ENCODE results near the gene BBX. TPM values are rescaled to one million over a fixed set of nuclear protein-coding genes. Genes with fewer than 3 reads are reported as not detected.

BBX gene
- total and polyA plus RNA-seq, 2 of the 13 experiments (the other 11 are each of a cell fraction or from before 2014, with no cell fraction given): 13.7 to 23.2 TPM

DNA sequence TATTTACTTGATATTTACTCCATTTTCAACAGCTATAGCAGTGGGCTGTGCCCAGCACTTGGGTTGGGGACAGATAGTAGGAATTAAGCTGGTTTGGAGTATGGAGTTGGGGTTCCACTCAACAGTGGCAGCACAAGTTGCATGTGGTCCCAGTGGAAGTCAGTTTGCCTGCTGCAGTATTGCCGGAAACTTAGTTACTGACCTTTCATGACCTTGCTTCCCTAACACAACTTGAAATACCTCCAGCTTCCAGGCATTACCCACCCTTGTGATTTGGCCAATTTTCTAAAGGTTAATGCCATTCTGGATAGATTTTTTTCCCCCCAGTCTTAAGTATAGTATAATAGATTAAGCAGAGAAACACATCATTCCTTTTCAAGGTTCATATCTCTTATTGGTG, 68.0 kb downstream of the BBX start:
- 100% methylated on average over 1 of the region's 1 CpG for WGBS (ENCODE audit: low lambda C conversion rate)
- in situ Hi-C loops (cut with HindIII; ENCODE audit: extremely low pct_ligation_motif_present, low pct_unique_long_range_greater_than_20kb): no loop called here

More for the DNA sequence above, 68.0 kb downstream of the BBX start:
- ChIA-PET POLR2A (no interaction called here), CTCF (ENCODE audit: low intra/inter-chr PET ratio, low total read pairs) (no interaction called here)
- no TSS peak for BruUV-seq (replicated peaks)
- Histone ChIP-seq H3K4me3 (replicated peaks in 1 of 3; ENCODE audit: insufficient read depth in 1 of 3, low read depth in 2 of 3, low read length in 3 of 3) (no peak overlapping the region), H3K9ac (ENCODE audit: insufficient read depth, low read depth, low read length) (no peak overlapping the region), H3K27ac (ENCODE audit: extremely low read length, insufficient read depth, low read length) (no peak overlapping the region), H3K4me1 (ENCODE audit: insufficient read depth, low read length) (no peaks in the 10 kb centered on the region; the same call in 1 of the 2 replicates), H3K9me3 (ENCODE audit: low read length) (no peaks in the 10 kb centered on the region), H3K4me2 (ENCODE audit: low read depth, low read length) (no peak overlapping the region), H3K79me2 (ENCODE audit: insufficient read depth, low read length) (no peaks in the 10 kb centered on the region), H3K36me3 (replicated peaks in 1 of 2; ENCODE audit: control insufficient read depth in 1 of 2, insufficient read depth in 2 of 2, low read length in 2 of 2) (no peaks in the 10 kb centered on the region), H3K27me3 (ENCODE audit: control insufficient read depth in 1 of 2, insufficient read depth in 2 of 2, low read length in 2 of 2) (no peaks in the 10 kb centered on the region), H4K20me1 (ENCODE audit: insufficient read depth, low read length) (peaks cover 2% of the 10 kb centered on the region), H2AFZ (ENCODE audit: low read length) (no peak overlapping the region)
- TF ChIP-seq HMG20A (CRISPR knock-in tag; IDR thresholded peaks at IDR 0.05; ENCODE audit: borderline replicate concordance) (no peak), ZNF781 (CRISPR knock-in tag; IDR thresholded peaks at IDR 0.05; ENCODE audit: borderline replicate concordance, not compliant biosample characterization) (no peak), ZNF30 (CRISPR knock-in tag; IDR thresholded peaks at IDR 0.05) (no peak), PATZ1 (CRISPR knock-in tag; IDR thresholded peaks at IDR 0.05) (no peak), ZBTB10 (CRISPR knock-in tag; IDR thresholded peaks at IDR 0.05; ENCODE audit: borderline replicate concordance) (no peak)
- TF ChIP-seq, protein P1, sequence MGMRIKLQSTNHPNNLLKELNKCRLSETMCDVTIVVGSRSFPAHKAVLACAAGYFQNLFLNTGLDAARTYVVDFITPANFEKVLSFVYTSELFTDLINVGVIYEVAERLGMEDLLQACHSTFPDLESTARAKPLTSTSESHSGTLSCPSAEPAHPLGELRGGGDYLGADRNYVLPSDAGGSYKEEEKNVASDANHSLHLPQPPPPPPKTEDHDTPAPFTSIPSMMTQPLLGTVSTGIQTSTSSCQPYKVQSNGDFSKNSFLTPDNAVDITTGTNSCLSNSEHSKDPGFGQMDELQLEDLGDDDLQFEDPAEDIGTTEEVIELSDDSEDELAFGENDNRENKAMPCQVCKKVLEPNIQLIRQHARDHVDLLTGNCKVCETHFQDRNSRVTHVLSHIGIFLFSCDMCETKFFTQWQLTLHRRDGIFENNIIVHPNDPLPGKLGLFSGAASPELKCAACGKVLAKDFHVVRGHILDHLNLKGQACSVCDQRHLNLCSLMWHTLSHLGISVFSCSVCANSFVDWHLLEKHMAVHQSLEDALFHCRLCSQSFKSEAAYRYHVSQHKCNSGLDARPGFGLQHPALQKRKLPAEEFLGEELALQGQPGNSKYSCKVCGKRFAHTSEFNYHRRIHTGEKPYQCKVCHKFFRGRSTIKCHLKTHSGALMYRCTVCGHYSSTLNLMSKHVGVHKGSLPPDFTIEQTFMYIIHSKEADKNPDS (CRISPR knock-in tag; IDR thresholded peaks at IDR 0.05): no peak
- TF ChIP-seq, protein P2, sequence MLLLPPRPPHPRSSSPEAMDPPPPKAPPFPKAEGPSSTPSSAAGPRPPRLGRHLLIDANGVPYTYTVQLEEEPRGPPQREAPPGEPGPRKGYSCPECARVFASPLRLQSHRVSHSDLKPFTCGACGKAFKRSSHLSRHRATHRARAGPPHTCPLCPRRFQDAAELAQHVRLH (CRISPR knock-in tag; IDR thresholded peaks at IDR 0.05; ENCODE audit: borderline replicate concordance, low read depth): no peak
- no peak for FAIRE-seq
- intact Hi-C loops (cut with micrococcal nuclease; ENCODE audit: unreplicated experiment): no loop called here
- no peak for DNase-seq (ENCODE audit: low spot score)
- no peak for ATAC-seq
